H4 (cell line): ENCODE data around the gene OPN1MW3. TPM values are rescaled to one million over a fixed set of nuclear protein-coding genes. Genes with fewer than 3 reads are reported as not detected.
"Not testable (repeated sequence)": the region's sequence is repeated elsewhere in the genome, so short reads cannot be mapped to it uniquely, and the experiment has no call there.

ENCODE experiments used
- DNase-seq: peaks from one replicate; pipeline ENCODE4 v3.0.0-alpha.2; 2015; ENCODE audit warnings: low spot score
- total RNA-seq: library from RNA; depleted of rRNA; stranded (reverse); fragments of >200 nt; shearing (Covaris generic); gene quantifications from 2 replicates; pipeline ENCODE4 v1.2.3, GENCODE V29; 2014; rRNA removed

Gene OPN1MW3
- not detected in 2 replicates for total RNA-seq

- not testable (repeated sequence) for DNase-seq
Measured at GRCh38 chrX:154257282-154257681, at the start of gene OPN1MW3. Gene OPN1MW3, plus strand, starts transcription at chrX:154257582. Its CDS starts 38 bp downstream, at chrX:154257620.

- DNase-seq = not testable (repeated sequence)
Measured at GRCh38 chrX:154209670-154210418, 47.5 kb upstream of the OPN1MW3 start.

- DNase-seq = not testable (repeated sequence)
Measured at GRCh38 chrX:154211057-154211456, 46.3 kb upstream of the OPN1MW3 start.

GRCh38 chrX:154211499-154211898, 45.9 kb upstream of the OPN1MW3 start:
- not testable (repeated sequence) for DNase-seq

- DNase-seq = not testable (repeated sequence)
Measured at GRCh38 chrX:154219456-154219855, 37.9 kb upstream of the OPN1MW3 start, which contains the start of gene OPN1MW2. Gene OPN1MW2, plus strand, starts transcription at chrX:154219756. Its CDS starts 60 bp downstream, at chrX:154219816.

- not testable (repeated sequence) for DNase-seq
Measured at GRCh38 chrX:154225292-154225691, 32.1 kb upstream of the OPN1MW3 start.

- not testable (repeated sequence) for DNase-seq
Measured at GRCh38 chrX:154226706-154227105, 30.7 kb upstream of the OPN1MW3 start.

GRCh38 chrX:154231443-154231842, 25.9 kb upstream of the OPN1MW3 start:
- DNase-seq = not testable (repeated sequence)

- DNase-seq = not testable (repeated sequence)
Measured at GRCh38 chrX:154233620-154234019, 23.8 kb upstream of the OPN1MW3 start.

GRCh38 chrX:154238939-154239559, 18.3 kb upstream of the OPN1MW3 start:
- DNase-seq = not testable (repeated sequence)

- not testable (repeated sequence) for DNase-seq
Measured at GRCh38 chrX:154239982-154240503, 17.3 kb upstream of the OPN1MW3 start.

- not testable (repeated sequence) for DNase-seq
Measured at GRCh38 chrX:154247377-154248045, 9.9 kb upstream of the OPN1MW3 start.

GRCh38 chrX:154248076-154248475, 9.3 kb upstream of the OPN1MW3 start:
- not testable (repeated sequence) for DNase-seq

GRCh38 chrX:154258711-154259110, 1.3 kb downstream of the OPN1MW3 start:
- not testable (repeated sequence) for DNase-seq

GRCh38 chrX:154263072-154263471, 5.7 kb downstream of the OPN1MW3 start:
- not testable (repeated sequence) for DNase-seq

GRCh38 chrX:154269245-154269644, 11.9 kb downstream of the OPN1MW3 start:
- not testable (repeated sequence) for DNase-seq

GRCh38 chrX:154284489-154285338, 27.3 kb downstream of the OPN1MW3 start:
- DNase-seq = not testable (repeated sequence)

- not testable (repeated sequence) for DNase-seq
Measured at GRCh38 chrX:154286406-154286805, 29.0 kb downstream of the OPN1MW3 start.

- no peak for DNase-seq
Measured at GRCh38 chrX:154294791-154295574, 37.6 kb downstream of the OPN1MW3 start, which contains the start of gene TEX28. Gene TEX28, minus strand, starts transcription at chrX:154295124. Its CDS starts 3,007 bp downstream, at chrX:154292117.
